ENCODE measurements around the gene SPIN1. TPM values are rescaled to one million over a fixed set of nuclear protein-coding genes. Genes with fewer than 3 reads are reported as not detected.

SPIN1 gene
- total and polyA plus RNA-seq, 2 experiments from 2014 or later: 49.0 to 158 TPM

DNA sequence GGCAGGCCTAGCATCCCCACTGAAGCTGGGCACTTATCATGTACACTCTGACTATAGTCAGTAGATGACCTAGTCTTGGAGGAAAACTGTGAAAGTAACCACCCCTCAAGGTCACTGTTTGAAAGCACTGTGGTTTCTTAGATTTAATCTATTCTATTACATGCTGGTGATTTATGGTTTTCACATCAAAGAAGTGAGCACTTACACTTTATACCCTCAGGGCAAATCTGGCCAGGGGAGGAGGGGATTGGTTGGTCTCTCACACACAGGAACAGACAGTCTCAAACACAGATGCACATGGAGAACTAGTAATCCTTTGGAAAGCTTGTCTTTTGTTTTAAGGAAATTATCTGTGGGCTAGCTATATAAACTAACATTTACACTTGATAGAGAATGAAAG is 17.9 kb upstream of the SPIN1 start:
- Mint-ChIP-seq H3K4me1 (peaks cover 4% of the 10 kb centered on the region; the same call in 2 of the 3 replicates), H3K27ac (no peak overlapping the region), H3K36me3 (ENCODE audit: low read depth) (peaks cover 15% of the 10 kb centered on the region)

More for the DNA sequence above, 17.9 kb upstream of the SPIN1 start:
- Histone ChIP-seq H3K9me2 (ENCODE audit: insufficient read depth) (no peaks in the 10 kb centered on the region), H3K27ac (ENCODE audit: low read depth) (no peak overlapping the region), H3K27me3 (ENCODE audit: insufficient read depth) (no peaks in the 10 kb centered on the region), H3K36me3 (ENCODE audit: insufficient read depth) (no peaks in the 10 kb centered on the region; the same call in 1 of the 2 replicates), H3K4me1 (ENCODE audit: insufficient read depth) (0 out of 2 replicates have a peak, but pooled peaks cover 6% of the 10 kb centered on the region), H3K79me2 (replicated peaks; ENCODE audit: insufficient read depth) (no peaks in the 10 kb centered on the region), H3K4me3 (no peak overlapping the region), H2AFZ (no peak overlapping the region), H3F3A (replicated peaks; ENCODE audit: low read depth) (no peaks in the 10 kb centered on the region), H4K20me1 (replicated peaks; ENCODE audit: insufficient read depth) (no peaks in the 10 kb centered on the region), H3K4me2 (no peak overlapping the region)
- Mint-ChIP-seq H3K27me3 (ENCODE audit: insufficient read depth, low read depth, poor library complexity) (peaks cover 3% of the 10 kb centered on the region), H3K9me3 (peaks cover 31% of the 10 kb centered on the region), H3K4me3 (no peak overlapping the region)
- TF ChIP-seq, protein P1, sequence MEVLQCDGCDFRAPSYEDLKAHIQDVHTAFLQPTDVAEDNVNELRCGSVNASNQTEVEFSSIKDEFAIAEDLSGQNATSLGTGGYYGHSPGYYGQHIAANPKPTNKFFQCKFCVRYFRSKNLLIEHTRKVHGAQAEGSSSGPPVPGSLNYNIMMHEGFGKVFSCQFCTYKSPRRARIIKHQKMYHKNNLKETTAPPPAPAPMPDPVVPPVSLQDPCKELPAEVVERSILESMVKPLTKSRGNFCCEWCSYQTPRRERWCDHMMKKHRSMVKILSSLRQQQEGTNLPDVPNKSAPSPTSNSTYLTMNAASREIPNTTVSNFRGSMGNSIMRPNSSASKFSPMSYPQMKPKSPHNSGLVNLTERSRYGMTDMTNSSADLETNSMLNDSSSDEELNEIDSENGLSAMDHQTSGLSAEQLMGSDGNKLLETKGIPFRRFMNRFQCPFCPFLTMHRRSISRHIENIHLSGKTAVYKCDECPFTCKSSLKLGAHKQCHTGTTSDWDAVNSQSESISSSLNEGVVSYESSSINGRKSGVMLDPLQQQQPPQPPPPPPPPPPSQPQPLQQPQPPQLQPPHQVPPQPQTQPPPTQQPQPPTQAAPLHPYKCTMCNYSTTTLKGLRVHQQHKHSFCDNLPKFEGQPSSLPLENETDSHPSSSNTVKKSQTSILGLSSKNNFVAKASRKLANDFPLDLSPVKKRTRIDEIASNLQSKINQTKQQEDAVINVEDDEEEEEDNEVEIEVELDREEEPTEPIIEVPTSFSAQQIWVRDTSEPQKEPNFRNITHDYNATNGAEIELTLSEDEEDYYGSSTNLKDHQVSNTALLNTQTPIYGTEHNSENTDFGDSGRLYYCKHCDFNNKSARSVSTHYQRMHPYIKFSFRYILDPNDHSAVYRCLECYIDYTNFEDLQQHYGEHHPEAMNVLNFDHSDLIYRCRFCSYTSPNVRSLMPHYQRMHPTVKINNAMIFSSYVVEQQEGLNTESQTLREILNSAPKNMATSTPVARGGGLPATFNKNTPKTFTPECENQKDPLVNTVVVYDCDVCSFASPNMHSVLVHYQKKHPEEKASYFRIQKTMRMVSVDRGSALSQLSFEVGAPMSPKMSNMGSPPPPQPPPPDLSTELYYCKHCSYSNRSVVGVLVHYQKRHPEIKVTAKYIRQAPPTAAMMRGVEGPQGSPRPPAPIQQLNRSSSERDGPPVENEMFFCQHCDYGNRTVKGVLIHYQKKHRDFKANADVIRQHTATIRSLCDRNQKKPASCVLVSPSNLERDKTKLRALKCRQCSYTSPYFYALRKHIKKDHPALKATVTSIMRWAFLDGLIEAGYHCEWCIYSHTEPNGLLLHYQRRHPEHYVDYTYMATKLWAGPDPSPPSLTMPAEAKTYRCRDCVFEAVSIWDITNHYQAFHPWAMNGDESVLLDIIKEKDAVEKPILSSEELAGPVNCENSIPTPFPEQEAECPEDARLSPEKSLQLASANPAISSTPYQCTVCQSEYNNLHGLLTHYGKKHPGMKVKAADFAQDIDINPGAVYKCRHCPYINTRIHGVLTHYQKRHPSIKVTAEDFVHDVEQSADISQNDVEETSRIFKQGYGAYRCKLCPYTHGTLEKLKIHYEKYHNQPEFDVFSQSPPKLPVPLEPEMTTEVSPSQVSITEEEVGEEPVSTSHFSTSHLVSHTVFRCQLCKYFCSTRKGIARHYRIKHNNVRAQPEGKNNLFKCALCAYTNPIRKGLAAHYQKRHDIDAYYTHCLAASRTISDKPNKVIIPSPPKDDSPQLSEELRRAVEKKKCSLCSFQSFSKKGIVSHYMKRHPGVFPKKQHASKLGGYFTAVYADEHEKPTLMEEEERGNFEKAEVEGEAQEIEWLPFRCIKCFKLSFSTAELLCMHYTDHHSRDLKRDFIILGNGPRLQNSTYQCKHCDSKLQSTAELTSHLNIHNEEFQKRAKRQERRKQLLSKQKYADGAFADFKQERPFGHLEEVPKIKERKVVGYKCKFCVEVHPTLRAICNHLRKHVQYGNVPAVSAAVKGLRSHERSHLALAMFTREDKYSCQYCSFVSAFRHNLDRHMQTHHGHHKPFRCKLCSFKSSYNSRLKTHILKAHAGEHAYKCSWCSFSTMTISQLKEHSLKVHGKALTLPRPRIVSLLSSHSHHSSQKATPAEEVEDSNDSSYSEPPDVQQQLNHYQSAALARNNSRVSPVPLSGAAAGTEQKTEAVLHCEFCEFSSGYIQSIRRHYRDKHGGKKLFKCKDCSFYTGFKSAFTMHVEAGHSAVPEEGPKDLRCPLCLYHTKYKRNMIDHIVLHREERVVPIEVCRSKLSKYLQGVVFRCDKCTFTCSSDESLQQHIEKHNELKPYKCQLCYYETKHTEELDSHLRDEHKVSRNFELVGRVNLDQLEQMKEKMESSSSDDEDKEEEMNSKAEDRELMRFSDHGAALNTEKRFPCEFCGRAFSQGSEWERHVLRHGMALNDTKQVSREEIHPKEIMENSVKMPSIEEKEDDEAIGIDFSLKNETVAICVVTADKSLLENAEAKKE (CRISPR knock-in tag; IDR thresholded peaks at IDR 0.05): no peak
- TF ChIP-seq, protein P2, sequence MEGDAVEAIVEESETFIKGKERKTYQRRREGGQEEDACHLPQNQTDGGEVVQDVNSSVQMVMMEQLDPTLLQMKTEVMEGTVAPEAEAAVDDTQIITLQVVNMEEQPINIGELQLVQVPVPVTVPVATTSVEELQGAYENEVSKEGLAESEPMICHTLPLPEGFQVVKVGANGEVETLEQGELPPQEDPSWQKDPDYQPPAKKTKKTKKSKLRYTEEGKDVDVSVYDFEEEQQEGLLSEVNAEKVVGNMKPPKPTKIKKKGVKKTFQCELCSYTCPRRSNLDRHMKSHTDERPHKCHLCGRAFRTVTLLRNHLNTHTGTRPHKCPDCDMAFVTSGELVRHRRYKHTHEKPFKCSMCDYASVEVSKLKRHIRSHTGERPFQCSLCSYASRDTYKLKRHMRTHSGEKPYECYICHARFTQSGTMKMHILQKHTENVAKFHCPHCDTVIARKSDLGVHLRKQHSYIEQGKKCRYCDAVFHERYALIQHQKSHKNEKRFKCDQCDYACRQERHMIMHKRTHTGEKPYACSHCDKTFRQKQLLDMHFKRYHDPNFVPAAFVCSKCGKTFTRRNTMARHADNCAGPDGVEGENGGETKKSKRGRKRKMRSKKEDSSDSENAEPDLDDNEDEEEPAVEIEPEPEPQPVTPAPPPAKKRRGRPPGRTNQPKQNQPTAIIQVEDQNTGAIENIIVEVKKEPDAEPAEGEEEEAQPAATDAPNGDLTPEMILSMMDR (conservative IDR thresholded peaks at IDR 0.05; ENCODE audit: low read depth in 2 of 2): no peak
- TF ChIP-seq NANOG (IDR thresholded peaks at IDR 0.05; ENCODE audit: borderline replicate concordance): no peak
- no peak for TF ChIP-seq EZH2phosphoT487 (IDR thresholded peaks at IDR 0.05; ENCODE audit: unreplicated experiment)
- no peak for TF ChIP-seq CREB1 (CRISPR knock-in tag; IDR thresholded peaks at IDR 0.05; ENCODE audit: low read depth)
- TF ChIP-seq, protein P3, sequence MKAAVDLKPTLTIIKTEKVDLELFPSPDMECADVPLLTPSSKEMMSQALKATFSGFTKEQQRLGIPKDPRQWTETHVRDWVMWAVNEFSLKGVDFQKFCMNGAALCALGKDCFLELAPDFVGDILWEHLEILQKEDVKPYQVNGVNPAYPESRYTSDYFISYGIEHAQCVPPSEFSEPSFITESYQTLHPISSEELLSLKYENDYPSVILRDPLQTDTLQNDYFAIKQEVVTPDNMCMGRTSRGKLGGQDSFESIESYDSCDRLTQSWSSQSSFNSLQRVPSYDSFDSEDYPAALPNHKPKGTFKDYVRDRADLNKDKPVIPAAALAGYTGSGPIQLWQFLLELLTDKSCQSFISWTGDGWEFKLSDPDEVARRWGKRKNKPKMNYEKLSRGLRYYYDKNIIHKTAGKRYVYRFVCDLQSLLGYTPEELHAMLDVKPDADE (IDR thresholded peaks at IDR 0.05): no peak
- TF ChIP-seq JUNB (IDR thresholded peaks at IDR 0.05; ENCODE audit: unreplicated experiment): no peak
- TF ChIP-seq POLR2AphosphoS5 (IDR thresholded peaks at IDR 0.05; ENCODE audit: low read depth): no peak
- no peak for TF ChIP-seq EZH2 (IDR thresholded peaks at IDR 0.05; ENCODE audit: low read depth, unreplicated experiment)
- no peak for TF ChIP-seq ZNF331 (CRISPR knock-in tag; IDR thresholded peaks at IDR 0.05; ENCODE audit: low read depth)
- TF ChIP-seq, protein P4, sequence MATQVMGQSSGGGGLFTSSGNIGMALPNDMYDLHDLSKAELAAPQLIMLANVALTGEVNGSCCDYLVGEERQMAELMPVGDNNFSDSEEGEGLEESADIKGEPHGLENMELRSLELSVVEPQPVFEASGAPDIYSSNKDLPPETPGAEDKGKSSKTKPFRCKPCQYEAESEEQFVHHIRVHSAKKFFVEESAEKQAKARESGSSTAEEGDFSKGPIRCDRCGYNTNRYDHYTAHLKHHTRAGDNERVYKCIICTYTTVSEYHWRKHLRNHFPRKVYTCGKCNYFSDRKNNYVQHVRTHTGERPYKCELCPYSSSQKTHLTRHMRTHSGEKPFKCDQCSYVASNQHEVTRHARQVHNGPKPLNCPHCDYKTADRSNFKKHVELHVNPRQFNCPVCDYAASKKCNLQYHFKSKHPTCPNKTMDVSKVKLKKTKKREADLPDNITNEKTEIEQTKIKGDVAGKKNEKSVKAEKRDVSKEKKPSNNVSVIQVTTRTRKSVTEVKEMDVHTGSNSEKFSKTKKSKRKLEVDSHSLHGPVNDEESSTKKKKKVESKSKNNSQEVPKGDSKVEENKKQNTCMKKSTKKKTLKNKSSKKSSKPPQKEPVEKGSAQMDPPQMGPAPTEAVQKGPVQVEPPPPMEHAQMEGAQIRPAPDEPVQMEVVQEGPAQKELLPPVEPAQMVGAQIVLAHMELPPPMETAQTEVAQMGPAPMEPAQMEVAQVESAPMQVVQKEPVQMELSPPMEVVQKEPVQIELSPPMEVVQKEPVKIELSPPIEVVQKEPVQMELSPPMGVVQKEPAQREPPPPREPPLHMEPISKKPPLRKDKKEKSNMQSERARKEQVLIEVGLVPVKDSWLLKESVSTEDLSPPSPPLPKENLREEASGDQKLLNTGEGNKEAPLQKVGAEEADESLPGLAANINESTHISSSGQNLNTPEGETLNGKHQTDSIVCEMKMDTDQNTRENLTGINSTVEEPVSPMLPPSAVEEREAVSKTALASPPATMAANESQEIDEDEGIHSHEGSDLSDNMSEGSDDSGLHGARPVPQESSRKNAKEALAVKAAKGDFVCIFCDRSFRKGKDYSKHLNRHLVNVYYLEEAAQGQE (IDR thresholded peaks at IDR 0.05; ENCODE audit: unreplicated experiment): no peak
- TF ChIP-seq ZNF114 (CRISPR knock-in tag; IDR thresholded peaks at IDR 0.05): no peak
- no peak for TF ChIP-seq STAT1 (IDR thresholded peaks at IDR 0.05; ENCODE audit: unreplicated experiment)
- no peak for DNase-seq (ENCODE audit: low spot score)
- no peak for ATAC-seq
